HFF-Myc (cell line): ENCODE data around the gene MAMLD1.

Experiments
- DNase-seq: peaks from one replicate; pipeline ENCODE4 v3.0.0-alpha.2; 2011; ENCODE audit warnings: low read depth; ENCODE audit errors: extremely low read depth
- H3K4me3 ChIP-seq: replicated peaks from 2 replicates; pipeline ENCODE4 v1.5.1; 2011; ENCODE audit warnings: low read depth, mild to moderate bottlenecking, control low read depth, low read length
- TF ChIP-seq, protein P1 (sequence below): IDR thresholded peaks from 2 replicates; pipeline ENCODE4 v1.5.1; 2012; ENCODE audit warnings: mild to moderate bottlenecking, low read depth, low read length, control low read depth; ENCODE audit errors: missing control alignments

Gene MAMLD1

DNA sequence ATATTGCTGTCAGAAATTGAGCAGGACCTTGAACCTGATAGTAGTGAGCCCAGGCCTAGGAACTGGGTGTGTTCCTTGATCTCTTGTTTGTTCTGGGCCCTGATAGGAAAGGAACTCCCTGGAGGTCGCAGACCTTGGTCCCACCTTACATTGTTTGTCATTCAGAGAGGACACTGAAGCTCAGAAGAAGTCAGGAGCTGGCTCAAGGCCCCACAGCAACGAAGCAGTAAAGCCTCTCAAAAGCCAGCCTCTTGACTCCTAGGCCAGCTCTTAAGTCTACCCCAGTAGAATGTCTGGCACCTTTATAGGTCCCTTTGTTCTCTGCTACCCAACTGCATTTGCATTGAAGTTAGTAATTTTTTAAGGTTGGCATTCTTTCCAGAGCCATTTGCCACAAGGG lies 46.8 kb downstream of the MAMLD1 start:
- H3K4me3 ChIP-seq = no peak overlapping the region
- TF ChIP-seq, protein P1, sequence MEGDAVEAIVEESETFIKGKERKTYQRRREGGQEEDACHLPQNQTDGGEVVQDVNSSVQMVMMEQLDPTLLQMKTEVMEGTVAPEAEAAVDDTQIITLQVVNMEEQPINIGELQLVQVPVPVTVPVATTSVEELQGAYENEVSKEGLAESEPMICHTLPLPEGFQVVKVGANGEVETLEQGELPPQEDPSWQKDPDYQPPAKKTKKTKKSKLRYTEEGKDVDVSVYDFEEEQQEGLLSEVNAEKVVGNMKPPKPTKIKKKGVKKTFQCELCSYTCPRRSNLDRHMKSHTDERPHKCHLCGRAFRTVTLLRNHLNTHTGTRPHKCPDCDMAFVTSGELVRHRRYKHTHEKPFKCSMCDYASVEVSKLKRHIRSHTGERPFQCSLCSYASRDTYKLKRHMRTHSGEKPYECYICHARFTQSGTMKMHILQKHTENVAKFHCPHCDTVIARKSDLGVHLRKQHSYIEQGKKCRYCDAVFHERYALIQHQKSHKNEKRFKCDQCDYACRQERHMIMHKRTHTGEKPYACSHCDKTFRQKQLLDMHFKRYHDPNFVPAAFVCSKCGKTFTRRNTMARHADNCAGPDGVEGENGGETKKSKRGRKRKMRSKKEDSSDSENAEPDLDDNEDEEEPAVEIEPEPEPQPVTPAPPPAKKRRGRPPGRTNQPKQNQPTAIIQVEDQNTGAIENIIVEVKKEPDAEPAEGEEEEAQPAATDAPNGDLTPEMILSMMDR = no peak
- no peak for DNase-seq

DNA sequence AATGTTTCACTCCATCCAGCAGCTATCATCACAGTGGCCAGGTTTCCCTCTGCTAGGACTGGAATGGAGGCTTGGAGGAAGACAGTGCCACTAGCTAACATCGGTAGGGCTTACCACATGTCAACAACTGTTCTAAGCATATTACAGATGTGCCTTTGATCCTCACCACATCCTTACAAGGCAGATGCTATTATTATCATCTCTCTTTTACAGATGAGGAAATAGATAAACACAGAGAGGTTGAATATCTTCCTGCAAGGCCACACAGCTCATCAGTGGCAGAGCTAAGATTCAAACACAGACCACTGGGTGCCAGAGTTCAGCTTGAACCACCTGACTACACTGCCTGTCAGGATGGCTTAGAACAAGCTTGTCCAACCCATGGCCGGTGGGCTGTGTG lies 47.4 kb downstream of the MAMLD1 start:
- TF ChIP-seq, protein P1 = no peak
- DNase-seq = no peak
- no peak overlapping the region for H3K4me3 ChIP-seq

DNA sequence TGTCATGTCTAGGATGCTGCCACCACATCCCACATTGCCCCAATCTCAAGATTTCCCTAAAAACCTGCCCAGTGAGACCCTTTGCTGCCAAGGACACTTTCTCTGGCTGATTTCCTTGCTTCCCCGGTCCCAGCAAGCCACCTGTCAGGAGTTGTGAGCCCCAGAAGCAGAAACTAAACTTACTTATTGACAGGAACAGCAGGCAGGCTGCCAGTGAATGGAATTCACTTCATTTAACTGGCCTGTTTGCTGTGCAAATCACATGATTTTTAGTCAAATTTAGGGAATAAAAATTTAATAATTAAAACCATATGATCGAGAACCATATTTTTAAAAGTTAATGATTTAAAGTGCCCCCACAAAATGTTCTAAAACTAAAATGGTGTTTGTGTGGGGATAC lies 48.5 kb downstream of the MAMLD1 start:
- TF ChIP-seq, protein P1 = no peak
- no peak overlapping the region for H3K4me3 ChIP-seq
- DNase-seq = no peak

DNA sequence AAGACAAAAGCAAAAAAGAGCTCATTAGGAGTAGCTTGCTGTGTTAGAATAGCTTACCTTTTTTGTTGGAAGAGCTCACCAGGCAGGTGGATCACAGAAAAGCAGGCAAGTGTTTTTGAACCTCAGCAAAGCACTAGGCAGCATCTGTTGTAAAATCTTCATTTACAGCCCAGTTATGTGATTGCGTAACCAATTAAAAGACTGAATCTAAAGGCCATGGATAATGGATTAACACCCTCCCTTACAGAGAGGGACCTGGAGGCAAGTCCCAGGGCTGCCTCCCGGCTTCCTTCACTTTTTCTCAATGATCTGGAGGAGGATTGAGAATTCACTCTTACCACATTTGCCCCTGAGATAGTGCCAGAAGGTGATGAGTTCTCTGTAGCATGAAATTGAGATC lies 51.1 kb downstream of the MAMLD1 start:
- TF ChIP-seq, protein P1 = no peak
- H3K4me3 ChIP-seq = no peak overlapping the region
- no peak for DNase-seq

DNA sequence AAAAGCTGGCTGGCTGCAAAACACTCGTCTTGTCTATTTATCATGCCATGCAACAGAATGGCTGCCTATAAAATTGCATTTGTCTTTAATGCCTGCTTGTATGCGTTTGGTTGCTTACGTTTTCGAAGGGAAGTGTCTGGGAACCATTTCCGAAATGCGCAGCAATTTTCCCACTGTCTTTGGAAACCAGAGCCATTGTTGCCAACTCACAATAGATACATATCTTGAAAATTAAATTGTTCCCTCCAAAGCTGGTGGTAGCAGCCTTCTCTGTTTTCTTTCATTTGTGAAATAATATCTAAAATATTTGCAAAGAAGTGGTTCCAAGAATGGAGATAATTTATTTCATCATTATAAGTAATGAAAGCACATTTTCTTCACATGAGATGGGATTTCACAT lies 53.4 kb downstream of the MAMLD1 start:
- no peak overlapping the region for H3K4me3 ChIP-seq
- TF ChIP-seq, protein P1 = no peak
- no peak for DNase-seq

DNA sequence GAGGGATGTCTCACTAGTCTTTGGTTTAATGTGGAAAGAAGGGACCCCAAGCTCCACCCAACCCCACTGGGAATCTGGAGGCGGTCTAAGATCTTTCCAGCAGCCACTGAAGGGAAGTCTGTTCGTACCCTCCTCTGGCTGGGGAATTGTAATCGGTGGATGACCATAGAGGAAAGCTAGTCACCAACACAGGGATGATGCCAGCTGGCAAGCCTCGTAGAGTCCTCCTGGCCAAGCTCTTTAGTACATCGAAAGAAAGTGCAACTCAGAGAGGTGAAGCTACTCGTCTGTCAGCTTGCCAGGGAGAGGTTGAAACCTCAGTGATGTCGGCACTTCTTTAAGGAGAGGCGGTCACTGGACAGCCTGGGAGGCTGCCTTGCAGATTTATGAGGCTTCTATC lies 58.7 kb downstream of the MAMLD1 start:
- TF ChIP-seq, protein P1 = no peak
- H3K4me3 ChIP-seq = no peak overlapping the region
- no peak for DNase-seq

DNA sequence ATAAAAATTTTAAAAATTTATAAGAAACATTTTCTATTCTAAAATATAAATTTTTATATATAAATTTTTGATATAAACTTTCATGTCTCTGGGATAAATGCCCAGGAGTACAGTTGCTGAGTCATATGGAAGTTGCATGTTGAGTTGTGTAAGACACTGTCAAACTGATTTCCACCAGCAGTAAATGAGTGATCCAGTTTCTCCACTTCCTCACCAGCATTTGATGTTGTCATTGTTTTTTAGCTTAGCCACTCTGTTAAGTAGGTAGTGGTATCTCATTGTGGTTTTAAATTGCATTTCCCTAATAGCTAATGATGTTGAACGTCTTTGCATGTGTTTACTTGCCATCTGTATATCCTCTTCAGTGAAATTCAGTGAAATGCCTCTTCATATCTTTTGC lies 66.5 kb downstream of the MAMLD1 start:
- TF ChIP-seq, protein P1 = no peak
- no peak overlapping the region for H3K4me3 ChIP-seq
- DNase-seq = peak; percentile 21
